HG03064 (cell line): Measurements from ENCODE around the gene DISP2.

Experiments
- ATAC-seq: cut with Tn5 transposase; IDR thresholded peaks from one replicate; pipeline ENCODE4 v1.9.1; 2021; ENCODE audit warnings: low read depth; ENCODE audit not compliant: unreplicated experiment

The DISP2 gene

GRCh38 chr15:40342416-40343320, 15.4 kb upstream of the DISP2 start:
- ATAC-seq = no peak

DNA sequence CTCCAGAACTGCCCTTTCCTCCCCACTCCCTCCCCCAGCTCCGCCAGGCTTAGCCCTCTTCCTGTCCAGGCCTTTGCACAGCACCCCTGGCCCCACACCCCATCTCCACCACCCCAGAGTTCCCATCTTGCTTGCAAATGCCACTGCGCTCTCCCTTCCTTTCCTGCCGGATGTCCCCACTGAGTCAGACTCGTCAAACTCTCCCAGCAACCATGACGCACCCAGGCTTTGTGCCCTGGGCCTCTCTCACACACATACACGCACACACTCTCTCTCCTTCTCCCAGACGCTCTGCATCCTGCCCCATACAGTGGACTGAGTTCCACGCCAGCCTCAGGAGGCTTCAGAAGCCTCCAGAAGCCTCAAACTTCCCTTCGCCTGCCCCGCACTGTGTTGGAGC, 14.5 kb upstream of the DISP2 start:
- ATAC-seq = no peak

- no peak for ATAC-seq
Measured at GRCh38 chr15:40344217-40344616, 13.8 kb upstream of the DISP2 start.

GRCh38 chr15:40344631-40345120, 13.3 kb upstream of the DISP2 start:
- no peak for ATAC-seq

- no peak for ATAC-seq
Measured at GRCh38 chr15:40345225-40345866, 12.7 kb upstream of the DISP2 start.

GRCh38 chr15:40345867-40346578, 12.0 kb upstream of the DISP2 start:
- no peak for ATAC-seq

DNA sequence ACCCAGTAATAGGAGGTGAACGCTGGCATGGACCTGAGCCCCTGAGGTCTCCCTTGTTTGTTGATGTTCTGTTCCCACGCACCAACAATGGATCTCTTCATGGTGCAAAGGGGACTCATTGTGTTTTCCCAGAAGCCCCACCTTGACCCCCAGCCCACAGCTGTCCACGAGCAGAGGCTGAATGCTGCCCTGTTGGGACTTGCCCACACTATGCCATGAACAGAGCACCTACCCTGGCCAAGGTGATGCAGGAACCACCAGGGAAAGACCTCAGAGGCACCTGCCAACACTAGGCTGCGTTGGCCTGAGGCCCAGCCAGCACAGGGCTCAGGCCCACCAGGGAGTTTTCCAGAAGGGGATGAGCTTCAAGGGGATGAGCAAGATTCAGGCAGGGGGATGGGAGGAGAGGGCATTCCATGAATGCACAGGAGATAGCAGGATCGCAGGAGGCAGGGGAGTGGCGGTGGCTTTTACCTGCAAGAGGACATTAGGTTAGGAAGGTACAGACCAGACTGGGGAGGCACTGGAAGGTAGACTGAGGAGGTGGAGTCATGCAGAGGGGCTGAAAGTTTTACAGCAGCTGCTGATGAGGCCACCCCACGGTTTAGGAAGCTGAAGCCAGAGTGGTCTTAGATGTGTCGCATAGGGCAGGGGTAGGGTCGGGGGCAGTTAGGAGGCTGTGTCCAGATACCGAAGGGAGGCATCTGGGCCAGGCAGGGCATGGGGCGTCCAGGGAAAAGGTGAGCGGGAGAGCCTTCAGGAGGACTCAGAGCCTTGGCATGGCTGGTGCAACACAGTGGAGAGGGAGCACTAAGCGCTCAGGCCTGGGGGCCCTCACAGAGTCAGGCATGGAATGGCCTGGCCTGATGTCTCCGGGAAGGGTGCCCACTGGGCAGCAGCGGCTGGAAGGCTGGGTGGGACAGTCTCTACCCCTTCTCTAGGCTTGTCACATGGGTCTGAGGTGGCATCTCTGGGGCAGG, 11.2 kb upstream of the DISP2 start:
- ATAC-seq = no peak

- ATAC-seq = no peak
Measured at GRCh38 chr15:40347559-40348473, 10.2 kb upstream of the DISP2 start.

- ATAC-seq = no peak
Measured at GRCh38 chr15:40348474-40348870, 9.5 kb upstream of the DISP2 start.

DNA sequence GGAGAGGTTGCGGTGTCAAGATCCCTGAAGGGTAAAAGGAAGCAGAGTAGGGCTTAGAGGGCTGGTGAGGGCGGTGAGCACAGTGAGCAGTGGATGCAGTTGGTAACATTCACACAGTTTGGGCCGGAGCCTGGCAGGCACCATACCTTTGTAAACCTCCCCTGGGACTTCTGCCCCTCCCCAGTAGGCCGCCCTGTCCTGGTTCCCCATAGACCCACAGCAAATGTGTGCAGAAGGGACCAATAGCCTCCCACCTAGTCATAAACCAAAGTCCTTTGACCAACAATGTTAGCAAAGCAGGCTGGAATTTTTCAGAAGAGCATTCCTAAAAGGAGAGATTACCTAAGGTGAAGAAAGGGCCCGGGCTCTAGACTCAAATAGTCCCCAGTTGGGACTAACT, 8.9 kb upstream of the DISP2 start:
- ATAC-seq = no peak

GRCh38 chr15:40352281-40352901, 5.6 kb upstream of the DISP2 start:
- ATAC-seq = no peak

- no peak for ATAC-seq
Measured at GRCh38 chr15:40353697-40354096, 4.3 kb upstream of the DISP2 start.

GRCh38 chr15:40354408-40355171, 3.4 kb upstream of the DISP2 start:
- no peak for ATAC-seq

- ATAC-seq = no peak
Measured at GRCh38 chr15:40355976-40356585, 1.9 kb upstream of the DISP2 start.

DNA sequence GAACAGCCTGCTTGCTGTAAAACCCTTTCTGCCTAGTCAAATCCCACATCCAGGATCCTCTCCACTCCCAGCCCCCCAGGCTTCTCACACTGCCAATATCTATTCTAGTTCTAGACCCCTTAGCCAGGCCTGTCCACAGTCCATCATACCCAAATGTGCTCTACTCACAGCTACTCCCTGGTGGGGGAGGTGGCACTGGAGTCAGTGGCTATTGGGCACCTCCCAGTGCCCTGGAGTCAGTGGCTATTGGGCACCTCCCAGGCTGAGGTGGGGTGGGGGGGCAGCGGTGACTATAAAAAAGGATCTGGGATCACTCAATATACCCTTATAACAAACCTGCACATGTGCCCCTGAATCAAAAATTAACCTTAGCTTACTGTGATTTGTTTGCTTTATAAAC, 773 bp upstream of the DISP2 start:
- ATAC-seq = no peak

DNA sequence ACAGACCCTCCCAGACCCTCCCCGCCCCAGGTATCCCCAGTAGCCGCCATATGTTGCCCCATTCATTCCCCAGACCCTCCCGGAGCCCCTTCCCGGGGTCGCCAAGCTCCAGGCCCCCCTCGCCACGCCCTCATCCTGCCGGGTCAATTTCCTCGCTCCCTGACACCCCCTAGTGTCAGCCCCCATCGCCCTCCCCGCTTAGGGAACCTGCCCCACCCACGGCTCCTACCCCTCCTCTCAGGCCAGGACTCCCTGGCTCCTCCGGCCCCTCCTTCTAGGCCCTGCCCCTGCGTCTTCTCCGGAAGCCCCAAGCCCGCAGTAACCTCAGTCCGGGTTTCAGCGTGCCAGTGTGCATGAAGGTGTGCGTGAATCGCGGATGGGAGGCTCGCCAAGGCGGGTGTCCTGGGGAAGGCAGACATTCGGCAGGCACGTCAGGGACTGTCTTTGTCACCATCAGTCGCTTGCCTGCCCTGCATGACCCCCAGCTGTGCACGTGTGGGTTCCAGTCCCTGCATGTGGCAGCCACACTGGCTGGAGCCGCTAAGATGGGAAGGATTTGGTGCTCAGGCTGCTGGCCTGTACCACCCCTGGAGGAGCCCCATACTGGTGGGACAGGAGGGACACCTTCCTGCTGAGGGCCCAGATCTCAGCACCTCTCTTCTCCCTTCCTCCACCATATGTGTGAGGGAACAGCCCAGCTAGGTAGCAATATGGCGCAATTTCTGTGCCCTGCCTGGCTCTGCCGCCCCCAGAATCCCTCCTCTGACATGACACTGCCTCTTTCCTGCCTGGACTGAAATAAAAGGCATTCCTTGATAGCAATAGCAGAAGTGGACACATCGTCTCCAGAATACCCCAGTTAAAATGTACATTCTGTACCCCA, 693 bp downstream of the DISP2 start:
- peak; percentile 21 for ATAC-seq
